Stimulated activated CD4-positive, alpha-beta T cell treated with anti-CD3 and anti-CD28 coated beads, Interleukin-15, amount 100 ng/mL, for 1 hour (primary cell): Measurements from ENCODE around the gene CDH8.

Source experiments
- DNase-seq, 2 donors: peaks; one replicate each; pipeline ENCODE4 v3.0.0-alpha.2; 2020; ENCODE audit warnings: low read depth in 1 of 2, low spot score in 1 of 2

Gene CDH8, protein sequence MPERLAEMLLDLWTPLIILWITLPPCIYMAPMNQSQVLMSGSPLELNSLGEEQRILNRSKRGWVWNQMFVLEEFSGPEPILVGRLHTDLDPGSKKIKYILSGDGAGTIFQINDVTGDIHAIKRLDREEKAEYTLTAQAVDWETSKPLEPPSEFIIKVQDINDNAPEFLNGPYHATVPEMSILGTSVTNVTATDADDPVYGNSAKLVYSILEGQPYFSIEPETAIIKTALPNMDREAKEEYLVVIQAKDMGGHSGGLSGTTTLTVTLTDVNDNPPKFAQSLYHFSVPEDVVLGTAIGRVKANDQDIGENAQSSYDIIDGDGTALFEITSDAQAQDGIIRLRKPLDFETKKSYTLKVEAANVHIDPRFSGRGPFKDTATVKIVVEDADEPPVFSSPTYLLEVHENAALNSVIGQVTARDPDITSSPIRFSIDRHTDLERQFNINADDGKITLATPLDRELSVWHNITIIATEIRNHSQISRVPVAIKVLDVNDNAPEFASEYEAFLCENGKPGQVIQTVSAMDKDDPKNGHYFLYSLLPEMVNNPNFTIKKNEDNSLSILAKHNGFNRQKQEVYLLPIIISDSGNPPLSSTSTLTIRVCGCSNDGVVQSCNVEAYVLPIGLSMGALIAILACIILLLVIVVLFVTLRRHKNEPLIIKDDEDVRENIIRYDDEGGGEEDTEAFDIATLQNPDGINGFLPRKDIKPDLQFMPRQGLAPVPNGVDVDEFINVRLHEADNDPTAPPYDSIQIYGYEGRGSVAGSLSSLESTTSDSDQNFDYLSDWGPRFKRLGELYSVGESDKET

DNA sequence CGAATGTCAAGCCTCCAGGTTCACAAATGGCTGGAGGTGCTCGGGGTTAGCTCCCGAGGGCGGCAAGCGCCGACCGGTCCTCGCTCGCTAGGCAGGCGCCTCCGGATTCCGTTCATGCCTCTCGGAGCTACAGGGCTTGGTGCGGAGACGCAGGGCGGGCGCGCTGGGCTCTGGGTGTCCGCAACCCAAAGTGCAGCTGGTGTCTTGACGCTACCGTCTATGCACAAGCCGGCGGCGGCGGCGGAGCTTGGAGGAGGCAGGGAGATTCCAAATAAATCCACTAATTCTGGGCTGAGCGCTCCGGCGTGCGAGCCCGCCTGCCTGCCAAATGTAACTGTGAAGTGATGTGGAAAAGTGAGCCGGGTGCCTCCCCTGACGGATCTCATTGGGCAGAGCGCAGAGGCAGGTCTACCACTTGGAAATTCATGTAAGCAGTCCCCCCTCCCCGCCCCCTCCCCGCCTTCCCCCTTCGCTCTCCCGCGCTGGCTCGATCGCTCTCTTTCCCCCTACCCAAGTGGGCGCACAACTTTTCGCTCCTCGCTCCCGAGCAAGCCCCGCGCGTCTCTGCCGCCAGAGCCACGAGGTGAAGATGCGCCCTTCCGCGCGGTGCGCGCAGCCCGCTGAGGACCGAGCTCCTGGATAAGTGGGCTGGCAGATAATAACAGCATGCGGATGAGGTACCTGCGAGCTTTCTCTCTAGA lies at the start of gene CDH8:
CDH8 (minus strand) TSS at position 338 of the 701 bp plus-strand sequence. CDS start 15,035 bp downstream, outside the sequence.
- DNase-seq = no peak

DNA sequence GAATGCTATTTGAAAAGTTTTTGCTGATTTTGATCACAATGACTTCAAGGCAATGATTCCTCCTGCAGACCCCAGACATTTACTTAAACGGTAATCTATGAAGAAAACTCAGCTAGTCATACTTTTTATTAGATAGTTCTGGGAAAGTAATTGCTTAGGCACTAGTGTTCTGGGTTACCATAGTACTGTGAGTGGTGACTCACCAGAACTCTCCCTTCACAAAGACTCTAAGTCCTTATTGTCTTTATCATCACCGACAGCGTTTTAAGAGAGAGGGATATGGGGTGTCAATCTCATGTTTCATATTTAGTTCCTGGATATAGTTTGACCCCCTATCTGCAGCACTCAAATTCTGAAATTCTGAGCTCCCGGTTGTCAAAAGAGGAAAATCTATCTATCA lies 43.0 kb upstream of the CDH8 start:
- DNase-seq = no peak

- no peak for DNase-seq
These were observed 41.8 kb upstream of the CDH8 start for GRCh38 chr16:62077998-62078397.

- DNase-seq = no peak
These were observed 40.6 kb upstream of the CDH8 start for GRCh38 chr16:62076886-62077285.

GRCh38 chr16:62068747-62069146 lies 32.5 kb upstream of the CDH8 start:
- no peak for DNase-seq

GRCh38 chr16:62067981-62068380 lies 31.7 kb upstream of the CDH8 start:
- no peak for DNase-seq

- no peak for DNase-seq
These were observed 30.9 kb upstream of the CDH8 start for GRCh38 chr16:62067182-62067581.

GRCh38 chr16:62066747-62067146 lies 30.5 kb upstream of the CDH8 start:
- no peak for DNase-seq

DNA sequence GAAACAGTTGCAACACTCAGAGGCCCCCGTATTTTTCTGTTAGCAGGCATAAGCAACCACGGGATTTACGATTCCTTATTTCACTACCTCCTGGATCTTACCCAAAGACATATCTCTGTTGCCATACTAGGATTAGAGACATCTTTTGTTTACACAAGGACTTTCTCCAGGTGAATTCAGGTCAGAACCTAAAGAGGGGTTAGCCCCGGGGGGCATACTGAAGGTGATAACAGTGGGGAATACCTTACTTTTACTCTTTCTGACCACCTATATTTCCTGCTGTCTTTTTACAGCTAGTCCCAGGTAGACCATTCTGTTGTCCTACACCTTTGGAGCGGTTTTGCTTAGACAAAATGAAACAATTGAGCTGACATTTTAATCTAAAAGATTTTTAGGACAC lies 27.9 kb upstream of the CDH8 start:
- no peak for DNase-seq

DNA sequence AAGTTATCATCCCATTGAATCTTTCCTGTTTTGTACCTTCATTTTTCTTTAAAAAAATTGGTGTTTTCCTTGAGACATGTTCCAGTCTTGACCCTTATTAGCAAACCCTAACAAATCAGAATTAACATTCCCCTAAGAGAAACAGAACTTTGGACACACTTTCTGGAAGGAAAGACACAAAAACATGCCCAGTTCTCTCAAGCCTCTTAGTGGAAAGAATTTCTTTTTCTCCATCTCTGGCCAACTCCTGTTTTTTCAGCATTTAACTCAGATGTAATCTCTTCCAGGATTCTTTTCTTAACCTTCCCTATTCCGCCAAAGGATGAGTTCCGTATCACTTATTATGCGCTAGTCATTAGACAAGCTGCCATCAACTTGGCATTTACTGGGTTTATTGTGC lies 23.9 kb upstream of the CDH8 start:
- DNase-seq = no peak

- no peak for DNase-seq
These were observed 23.3 kb upstream of the CDH8 start for GRCh38 chr16:62059527-62059926.

DNA sequence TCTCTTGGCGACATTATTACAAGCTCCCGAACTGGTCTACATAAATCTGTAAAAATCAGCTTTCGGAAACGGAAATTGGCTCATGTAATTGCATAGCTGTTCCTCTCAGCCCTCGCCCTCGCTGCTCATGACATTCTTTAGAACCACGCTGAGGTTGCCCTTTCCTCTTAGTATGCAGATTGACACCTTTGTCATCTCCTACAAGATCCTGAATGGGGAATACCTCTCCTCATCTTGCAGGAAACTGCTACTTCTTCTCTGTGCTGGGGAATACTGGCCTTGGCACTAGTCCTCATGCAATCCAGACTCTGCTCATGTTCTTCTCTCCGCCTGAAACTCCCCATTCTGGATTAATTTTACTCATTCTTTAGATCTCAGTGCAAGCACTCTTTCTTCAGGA lies 22.2 kb upstream of the CDH8 start:
- DNase-seq = no peak

- DNase-seq = no peak
These were observed 15.7 kb upstream of the CDH8 start for GRCh38 chr16:62051942-62052341.

GRCh38 chr16:62050793-62051192 lies 14.6 kb upstream of the CDH8 start:
- DNase-seq = no peak

DNA sequence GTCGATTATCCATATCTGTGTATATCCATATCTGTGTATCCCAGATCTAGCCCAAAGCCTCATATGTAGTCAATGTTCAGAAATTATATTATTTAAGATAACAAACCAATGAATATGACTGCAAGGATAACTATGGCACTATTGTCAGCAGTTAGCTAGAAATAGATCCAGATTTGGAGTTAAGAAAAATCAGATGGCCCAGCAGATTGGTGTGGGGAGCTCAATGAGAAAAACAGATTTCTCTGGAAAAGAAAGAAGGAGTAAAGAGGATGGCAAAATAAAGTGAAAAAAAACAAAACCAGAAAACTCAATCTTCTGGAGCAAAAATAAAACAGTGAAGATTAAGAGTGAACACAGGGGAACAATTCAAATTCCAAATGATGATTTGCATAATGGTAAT lies 10.6 kb upstream of the CDH8 start:
- DNase-seq = no peak

- DNase-seq = no peak
These were observed 5.2 kb upstream of the CDH8 start for GRCh38 chr16:62041401-62041800.

GRCh38 chr16:62038646-62039045 lies 2.4 kb upstream of the CDH8 start:
- DNase-seq = no peak

DNA sequence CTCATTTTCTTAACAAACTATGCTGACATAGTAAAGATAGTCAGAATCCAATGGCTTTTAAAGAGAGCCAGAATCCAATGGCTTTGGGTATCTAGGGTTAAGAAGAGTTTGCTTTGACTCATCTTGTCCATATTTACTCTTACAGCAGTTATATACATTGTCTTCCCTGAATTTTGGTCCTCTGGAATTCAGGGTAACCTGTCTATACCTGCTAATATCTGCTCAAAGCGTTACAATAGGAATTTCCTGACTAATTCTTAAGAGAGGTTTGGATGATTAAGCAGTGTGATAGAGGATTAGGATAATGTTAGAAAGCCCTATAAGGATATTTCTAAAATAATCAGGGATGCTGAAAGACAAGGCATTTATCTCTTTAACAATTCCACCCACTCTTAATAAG lies 2.0 kb upstream of the CDH8 start:
- DNase-seq = no peak

DNA sequence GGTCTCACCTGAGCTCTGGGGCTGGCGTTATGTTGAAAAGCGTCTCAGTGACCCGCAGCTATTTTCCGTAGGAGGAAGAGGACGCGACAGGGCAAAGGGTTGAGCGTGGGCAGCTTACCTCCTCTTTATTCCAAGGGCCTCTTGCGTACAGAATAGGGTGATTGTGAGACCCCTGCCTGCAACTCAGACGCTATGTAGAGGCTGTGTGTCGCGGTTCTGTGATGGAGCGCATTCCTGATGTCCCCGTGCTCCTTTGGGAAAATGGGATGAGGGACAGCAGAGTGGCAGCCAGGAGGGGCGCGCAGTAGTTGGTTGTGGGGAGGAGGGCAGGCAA lies 531 bp upstream of the CDH8 start:
- DNase-seq = no peak

DNA sequence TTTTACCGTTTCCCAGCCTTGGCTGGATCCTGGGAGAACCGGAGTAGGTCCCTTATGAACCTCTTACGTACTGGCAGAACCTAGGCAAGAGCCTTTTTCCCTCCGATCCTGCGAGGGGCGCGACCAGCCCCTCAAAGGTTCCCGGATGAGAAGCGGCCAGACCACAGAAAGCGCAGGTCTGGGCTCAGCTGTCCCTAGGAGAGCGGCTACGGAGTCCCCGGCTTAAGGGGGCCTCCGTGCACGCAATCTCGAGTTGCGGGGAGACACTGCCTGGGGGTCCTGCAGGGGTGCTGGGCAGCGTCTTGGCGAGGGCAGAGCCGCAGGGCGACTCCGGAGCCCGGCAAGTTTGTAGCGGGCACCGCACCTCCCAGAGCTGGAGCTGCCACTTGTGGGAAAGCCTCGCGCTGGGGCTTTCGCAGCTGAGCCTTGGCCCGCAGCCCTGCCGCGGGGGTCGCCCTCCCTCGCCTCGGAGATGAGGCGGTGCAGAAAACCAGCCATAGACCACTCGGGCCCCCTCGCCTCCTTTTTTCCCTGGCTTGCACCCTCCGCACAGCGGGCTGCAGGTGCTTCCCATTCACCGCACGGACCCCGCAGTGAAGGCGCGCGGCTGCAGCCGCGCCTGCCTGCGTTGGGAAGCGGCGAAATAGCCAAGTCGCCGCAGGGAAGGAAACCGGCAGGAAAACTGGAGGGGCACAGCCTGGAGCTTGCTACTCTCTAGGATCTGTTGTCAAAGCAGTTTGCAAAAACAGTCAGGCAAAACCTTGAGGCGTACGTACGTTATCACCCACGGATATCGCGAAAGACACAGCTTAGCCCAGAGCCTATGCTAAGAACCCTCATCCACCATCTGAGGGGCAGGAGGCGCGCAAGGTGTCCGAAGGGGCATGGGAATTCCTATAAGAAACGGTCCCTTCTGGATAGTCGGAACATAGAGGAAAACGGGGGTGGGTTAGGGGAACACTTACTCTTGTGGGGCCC lies 834 bp downstream of the CDH8 start:
- no peak for DNase-seq
